ENCODE measurements around the gene CTSD. TPM values are rescaled to one million over a fixed set of nuclear protein-coding genes. Genes with fewer than 3 reads are reported as not detected.

CTSD gene
- total and polyA plus RNA-seq, 4 donors = 310 to 814 (median 553) TPM

DNA sequence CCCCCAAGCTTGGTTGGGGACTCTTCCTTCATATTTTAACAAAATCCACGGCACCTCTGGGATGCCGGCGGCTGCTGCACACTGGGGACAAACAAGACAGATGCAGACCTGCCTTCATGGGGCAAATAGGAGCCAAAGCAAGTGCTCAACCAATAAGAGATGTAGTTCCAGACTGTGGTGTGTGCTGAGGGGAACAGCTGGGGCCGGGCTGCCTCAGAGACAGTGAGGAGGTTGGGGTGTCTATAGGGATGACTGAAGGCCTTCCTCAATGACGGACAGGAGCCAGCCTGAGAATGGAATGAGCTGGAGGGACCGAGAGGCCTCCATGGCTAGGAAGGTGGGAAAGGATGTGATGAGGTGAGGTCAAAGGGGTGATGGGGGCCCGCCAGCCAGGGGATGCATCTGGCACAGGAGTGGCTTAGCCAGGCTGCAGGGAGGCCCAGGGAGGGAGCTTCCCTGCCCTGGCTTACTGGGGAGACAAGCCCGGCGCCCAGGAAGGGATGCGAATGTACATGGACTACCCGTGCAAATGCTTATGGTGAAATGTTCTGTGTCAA is 10.3 kb upstream of the CTSD start:
- DNase-seq (ENCODE audit: low spot score) = no peak
- Histone ChIP-seq H3K9ac (ENCODE audit: low read depth in 1 of 2, low read length in 2 of 2) (no peak overlapping the region), H3K4me1 (ENCODE audit: control insufficient read depth in 4 of 4, insufficient read depth in 4 of 4, low read length in 3 of 4) (no peaks in the 10 kb centered on the region), H3K27me3 (ENCODE audit: control insufficient read depth in 4 of 4, insufficient read depth in 4 of 4, low read length in 3 of 4) (no peaks in the 10 kb centered on the region), H3K27ac (ENCODE audit: low read depth in 1 of 2, low read length in 2 of 2) (no peak overlapping the region), H3K36me3 (ENCODE audit: control insufficient read depth in 4 of 4, insufficient read depth in 3 of 4, low read depth in 1 of 4, low read length in 3 of 4) (no peaks in the 10 kb centered on the region), H3K9me3 (ENCODE audit: control insufficient read depth in 4 of 4, low read length in 3 of 4) (no peaks in the 10 kb centered on the region), H3K4me3 (ENCODE audit: low read depth in 1 of 3, low read length in 3 of 3) (no peak overlapping the region)
- WGBS = 92% methylated on average over 11 of the region's 11 CpGs
- TF ChIP-seq TAF1 (conservative IDR thresholded peaks at IDR 0.05) (no peak), HNF4G (IDR thresholded peaks at IDR 0.05) (no peak), YY1 (IDR thresholded peaks at IDR 0.05) (no peak), NR2F2 (IDR thresholded peaks at IDR 0.05) (no peak), GABPA (IDR thresholded peaks at IDR 0.05 in 1 of 2, conservative IDR thresholded peaks at IDR 0.05 in 1 of 2) (no peak), RAD21 (IDR thresholded peaks at IDR 0.05) (no peak), FOXA2 (IDR thresholded peaks at IDR 0.05) (no peak), JUND (IDR thresholded peaks at IDR 0.05) (no peak), HNF4A (conservative IDR thresholded peaks at IDR 0.05) (no peak), SP1 (IDR thresholded peaks at IDR 0.05) (no peak), FOXA1 (IDR thresholded peaks at IDR 0.05) (no peak)
- TF ChIP-seq, protein P1, sequence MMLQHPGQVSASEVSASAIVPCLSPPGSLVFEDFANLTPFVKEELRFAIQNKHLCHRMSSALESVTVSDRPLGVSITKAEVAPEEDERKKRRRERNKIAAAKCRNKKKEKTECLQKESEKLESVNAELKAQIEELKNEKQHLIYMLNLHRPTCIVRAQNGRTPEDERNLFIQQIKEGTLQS (IDR thresholded peaks at IDR 0.05) = no peak
- TF ChIP-seq, protein P2, sequence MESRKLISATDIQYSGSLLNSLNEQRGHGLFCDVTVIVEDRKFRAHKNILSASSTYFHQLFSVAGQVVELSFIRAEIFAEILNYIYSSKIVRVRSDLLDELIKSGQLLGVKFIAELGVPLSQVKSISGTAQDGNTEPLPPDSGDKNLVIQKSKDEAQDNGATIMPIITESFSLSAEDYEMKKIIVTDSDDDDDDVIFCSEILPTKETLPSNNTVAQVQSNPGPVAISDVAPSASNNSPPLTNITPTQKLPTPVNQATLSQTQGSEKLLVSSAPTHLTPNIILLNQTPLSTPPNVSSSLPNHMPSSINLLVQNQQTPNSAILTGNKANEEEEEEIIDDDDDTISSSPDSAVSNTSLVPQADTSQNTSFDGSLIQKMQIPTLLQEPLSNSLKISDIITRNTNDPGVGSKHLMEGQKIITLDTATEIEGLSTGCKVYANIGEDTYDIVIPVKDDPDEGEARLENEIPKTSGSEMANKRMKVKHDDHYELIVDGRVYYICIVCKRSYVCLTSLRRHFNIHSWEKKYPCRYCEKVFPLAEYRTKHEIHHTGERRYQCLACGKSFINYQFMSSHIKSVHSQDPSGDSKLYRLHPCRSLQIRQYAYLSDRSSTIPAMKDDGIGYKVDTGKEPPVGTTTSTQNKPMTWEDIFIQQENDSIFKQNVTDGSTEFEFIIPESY (IDR thresholded peaks at IDR 0.05) = no peak
- TF ChIP-seq, protein P3, sequence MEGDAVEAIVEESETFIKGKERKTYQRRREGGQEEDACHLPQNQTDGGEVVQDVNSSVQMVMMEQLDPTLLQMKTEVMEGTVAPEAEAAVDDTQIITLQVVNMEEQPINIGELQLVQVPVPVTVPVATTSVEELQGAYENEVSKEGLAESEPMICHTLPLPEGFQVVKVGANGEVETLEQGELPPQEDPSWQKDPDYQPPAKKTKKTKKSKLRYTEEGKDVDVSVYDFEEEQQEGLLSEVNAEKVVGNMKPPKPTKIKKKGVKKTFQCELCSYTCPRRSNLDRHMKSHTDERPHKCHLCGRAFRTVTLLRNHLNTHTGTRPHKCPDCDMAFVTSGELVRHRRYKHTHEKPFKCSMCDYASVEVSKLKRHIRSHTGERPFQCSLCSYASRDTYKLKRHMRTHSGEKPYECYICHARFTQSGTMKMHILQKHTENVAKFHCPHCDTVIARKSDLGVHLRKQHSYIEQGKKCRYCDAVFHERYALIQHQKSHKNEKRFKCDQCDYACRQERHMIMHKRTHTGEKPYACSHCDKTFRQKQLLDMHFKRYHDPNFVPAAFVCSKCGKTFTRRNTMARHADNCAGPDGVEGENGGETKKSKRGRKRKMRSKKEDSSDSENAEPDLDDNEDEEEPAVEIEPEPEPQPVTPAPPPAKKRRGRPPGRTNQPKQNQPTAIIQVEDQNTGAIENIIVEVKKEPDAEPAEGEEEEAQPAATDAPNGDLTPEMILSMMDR (IDR thresholded peaks at IDR 0.05; ENCODE audit: low read depth, low read length, missing input control) = no peak
- TF ChIP-seq, protein P4, sequence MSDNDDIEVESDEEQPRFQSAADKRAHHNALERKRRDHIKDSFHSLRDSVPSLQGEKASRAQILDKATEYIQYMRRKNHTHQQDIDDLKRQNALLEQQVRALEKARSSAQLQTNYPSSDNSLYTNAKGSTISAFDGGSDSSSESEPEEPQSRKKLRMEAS (IDR thresholded peaks at IDR 0.05) = no peak
- TF ChIP-seq, protein P5, sequence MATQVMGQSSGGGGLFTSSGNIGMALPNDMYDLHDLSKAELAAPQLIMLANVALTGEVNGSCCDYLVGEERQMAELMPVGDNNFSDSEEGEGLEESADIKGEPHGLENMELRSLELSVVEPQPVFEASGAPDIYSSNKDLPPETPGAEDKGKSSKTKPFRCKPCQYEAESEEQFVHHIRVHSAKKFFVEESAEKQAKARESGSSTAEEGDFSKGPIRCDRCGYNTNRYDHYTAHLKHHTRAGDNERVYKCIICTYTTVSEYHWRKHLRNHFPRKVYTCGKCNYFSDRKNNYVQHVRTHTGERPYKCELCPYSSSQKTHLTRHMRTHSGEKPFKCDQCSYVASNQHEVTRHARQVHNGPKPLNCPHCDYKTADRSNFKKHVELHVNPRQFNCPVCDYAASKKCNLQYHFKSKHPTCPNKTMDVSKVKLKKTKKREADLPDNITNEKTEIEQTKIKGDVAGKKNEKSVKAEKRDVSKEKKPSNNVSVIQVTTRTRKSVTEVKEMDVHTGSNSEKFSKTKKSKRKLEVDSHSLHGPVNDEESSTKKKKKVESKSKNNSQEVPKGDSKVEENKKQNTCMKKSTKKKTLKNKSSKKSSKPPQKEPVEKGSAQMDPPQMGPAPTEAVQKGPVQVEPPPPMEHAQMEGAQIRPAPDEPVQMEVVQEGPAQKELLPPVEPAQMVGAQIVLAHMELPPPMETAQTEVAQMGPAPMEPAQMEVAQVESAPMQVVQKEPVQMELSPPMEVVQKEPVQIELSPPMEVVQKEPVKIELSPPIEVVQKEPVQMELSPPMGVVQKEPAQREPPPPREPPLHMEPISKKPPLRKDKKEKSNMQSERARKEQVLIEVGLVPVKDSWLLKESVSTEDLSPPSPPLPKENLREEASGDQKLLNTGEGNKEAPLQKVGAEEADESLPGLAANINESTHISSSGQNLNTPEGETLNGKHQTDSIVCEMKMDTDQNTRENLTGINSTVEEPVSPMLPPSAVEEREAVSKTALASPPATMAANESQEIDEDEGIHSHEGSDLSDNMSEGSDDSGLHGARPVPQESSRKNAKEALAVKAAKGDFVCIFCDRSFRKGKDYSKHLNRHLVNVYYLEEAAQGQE (IDR thresholded peaks at IDR 0.05) = no peak

Data from liver (tissue), 9 donors.